ENCODE data around the gene ZNF333. TPM values are rescaled to one million over a fixed set of nuclear protein-coding genes. Genes with fewer than 3 reads are reported as not detected.

The ZNF333 gene
- total RNA-seq, 3 donors from 2014 or later: 8.7 to 25.9 (median 10.7) TPM

DNA sequence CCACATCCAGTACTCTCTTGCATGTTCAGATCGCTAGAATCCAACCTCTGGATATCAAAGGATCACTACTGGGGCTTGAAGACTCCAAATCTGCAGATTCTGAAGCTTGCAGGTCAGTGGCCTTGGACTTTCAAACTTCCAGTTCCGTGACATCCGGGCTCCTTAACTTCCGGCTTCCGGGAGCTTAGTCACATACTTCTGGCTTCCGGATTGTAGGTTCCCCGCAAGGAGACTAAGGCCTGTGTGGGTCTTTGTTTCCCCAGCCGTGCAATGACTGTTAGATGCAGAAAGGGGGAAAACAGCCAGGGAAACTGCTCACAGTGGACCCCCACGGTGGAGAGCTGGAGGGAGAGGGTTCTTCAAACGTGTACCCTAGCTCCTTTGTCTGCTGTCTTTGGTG lies 41.4 kb downstream of the ZNF333 start:
- Histone ChIP-seq H3K4me3 (no peak overlapping the region), H3K36me3 (ENCODE audit: low read depth) (no peaks in the 10 kb centered on the region), H3K9me3 (peaks cover 31% of the 10 kb centered on the region), H3K4me1 (ENCODE audit: low read depth) (no peaks in the 10 kb centered on the region)
- intact Hi-C loops (cut with DNase I, micrococcal nuclease): no loop called here
- DNase-seq (no peak), ATAC-seq (no peak)
- TF ChIP-seq, protein P1, sequence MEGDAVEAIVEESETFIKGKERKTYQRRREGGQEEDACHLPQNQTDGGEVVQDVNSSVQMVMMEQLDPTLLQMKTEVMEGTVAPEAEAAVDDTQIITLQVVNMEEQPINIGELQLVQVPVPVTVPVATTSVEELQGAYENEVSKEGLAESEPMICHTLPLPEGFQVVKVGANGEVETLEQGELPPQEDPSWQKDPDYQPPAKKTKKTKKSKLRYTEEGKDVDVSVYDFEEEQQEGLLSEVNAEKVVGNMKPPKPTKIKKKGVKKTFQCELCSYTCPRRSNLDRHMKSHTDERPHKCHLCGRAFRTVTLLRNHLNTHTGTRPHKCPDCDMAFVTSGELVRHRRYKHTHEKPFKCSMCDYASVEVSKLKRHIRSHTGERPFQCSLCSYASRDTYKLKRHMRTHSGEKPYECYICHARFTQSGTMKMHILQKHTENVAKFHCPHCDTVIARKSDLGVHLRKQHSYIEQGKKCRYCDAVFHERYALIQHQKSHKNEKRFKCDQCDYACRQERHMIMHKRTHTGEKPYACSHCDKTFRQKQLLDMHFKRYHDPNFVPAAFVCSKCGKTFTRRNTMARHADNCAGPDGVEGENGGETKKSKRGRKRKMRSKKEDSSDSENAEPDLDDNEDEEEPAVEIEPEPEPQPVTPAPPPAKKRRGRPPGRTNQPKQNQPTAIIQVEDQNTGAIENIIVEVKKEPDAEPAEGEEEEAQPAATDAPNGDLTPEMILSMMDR (IDR thresholded peaks at IDR 0.05): no peak

DNA sequence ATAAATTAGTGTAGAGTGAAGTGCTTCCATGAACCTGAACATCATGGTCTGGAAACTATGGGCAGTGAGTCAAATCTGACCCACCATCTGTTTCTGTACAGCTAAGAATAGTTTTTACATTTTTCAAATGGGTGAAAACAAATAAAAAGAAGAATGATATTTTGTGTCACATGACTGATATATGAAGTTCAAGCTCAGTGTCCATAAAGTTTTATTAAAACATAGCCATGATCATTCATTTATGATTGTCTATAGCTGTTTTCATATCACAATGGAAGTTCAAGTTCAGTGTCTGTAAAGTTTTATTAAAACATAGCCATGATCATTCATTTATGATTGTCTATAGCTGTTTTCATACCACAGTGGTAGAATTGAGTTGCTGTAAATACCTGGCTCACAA lies 42.7 kb downstream of the ZNF333 start:
- DNase-seq (no peak), ATAC-seq (no peak)
- no peak overlapping the region for H3K4me3 ChIP-seq
- H3K9me3 ChIP-seq: peaks cover 19% of the 10 kb centered on the region
- intact Hi-C loops (cut with DNase I, micrococcal nuclease): no loop called here
- TF ChIP-seq, protein P1 (IDR thresholded peaks at IDR 0.05): no peak
- H3K4me1 ChIP-seq (ENCODE audit: low read depth): no peaks in the 10 kb centered on the region
- H3K36me3 ChIP-seq (ENCODE audit: low read depth): no peaks in the 10 kb centered on the region

DNA sequence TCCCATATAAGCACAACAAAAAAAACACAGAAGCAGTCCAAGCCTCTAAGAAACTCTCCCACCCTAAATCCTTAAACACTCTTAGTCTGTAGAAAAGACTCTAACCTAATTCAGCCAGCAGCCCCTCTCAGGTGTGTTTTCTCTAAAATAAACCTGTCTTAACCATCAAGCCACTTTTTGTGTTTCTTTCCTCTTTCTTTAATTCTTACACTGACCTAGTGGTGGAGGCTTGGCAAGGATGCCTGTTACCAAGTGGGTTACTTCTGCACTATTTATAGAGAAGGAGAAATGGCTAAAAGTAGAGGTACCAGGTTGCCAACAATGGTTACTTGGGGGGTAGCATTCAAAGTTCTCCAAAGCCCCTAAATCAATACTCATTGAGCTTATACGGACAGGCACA lies 43.7 kb downstream of the ZNF333 start:
- H3K36me3 ChIP-seq (ENCODE audit: low read depth): no peaks in the 10 kb centered on the region
- intact Hi-C loops (cut with DNase I, micrococcal nuclease): no loop called here
- peaks cover 8% of the 10 kb centered on the region for H3K9me3 ChIP-seq
- no peak for DNase-seq
- no peak overlapping the region for H3K4me3 ChIP-seq
- no peaks in the 10 kb centered on the region for H3K4me1 ChIP-seq (ENCODE audit: low read depth)
- no peak for ATAC-seq
- TF ChIP-seq, protein P1 (IDR thresholded peaks at IDR 0.05): no peak

DNA sequence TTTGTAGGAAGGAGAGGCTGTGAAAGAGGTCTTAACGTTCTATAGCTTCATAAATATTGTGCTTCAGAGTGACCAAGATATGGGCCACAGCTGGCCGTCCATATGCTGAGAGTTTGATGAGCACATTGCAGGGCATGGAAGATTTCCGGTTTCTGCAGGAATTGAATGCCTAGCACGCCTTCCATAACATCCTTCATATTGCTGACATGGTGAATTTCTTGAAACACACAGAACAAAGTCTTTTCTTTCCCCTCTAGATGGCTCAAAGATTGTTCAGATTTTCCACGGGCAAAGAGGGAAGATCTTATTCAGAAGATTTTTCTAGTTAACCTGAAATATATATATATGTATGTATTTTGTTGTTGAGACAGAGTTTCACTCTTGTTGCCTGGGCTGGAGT lies 46.1 kb downstream of the ZNF333 start:
- TF ChIP-seq, protein P1 (IDR thresholded peaks at IDR 0.05): no peak
- H3K4me3 ChIP-seq: no peak overlapping the region
- DNase-seq: no peak
- no peak for ATAC-seq
- no peaks in the 10 kb centered on the region for H3K36me3 ChIP-seq (ENCODE audit: low read depth)
- intact Hi-C loops (cut with DNase I, micrococcal nuclease): no loop called here
- H3K9me3 ChIP-seq: no peaks in the 10 kb centered on the region
- no peaks in the 10 kb centered on the region for H3K4me1 ChIP-seq (ENCODE audit: low read depth)

DNA sequence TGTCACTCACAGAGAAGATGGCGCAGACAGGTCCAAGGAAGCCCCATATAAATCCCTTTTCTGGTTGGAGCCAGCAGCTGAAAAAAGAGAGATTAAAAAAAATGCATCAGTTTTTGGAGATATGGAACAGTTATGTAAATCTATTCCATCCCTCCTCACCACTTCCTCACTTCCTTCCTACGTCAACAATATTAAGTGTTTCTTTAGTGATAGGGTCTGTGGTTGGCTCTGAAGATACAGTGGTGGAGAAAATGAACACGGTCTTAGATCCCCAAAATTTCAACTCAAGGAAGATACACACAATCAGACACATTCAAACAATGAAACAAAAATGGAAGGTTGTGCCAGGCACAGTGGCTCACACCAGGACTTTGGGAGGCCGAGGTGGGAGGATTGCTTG lies 57.0 kb downstream of the ZNF333 start:
- Histone ChIP-seq H3K4me1 (ENCODE audit: low read depth) (no peaks in the 10 kb centered on the region), H3K4me3 (no peak overlapping the region), H3K9me3 (no peaks in the 10 kb centered on the region), H3K36me3 (ENCODE audit: low read depth) (no peaks in the 10 kb centered on the region)
- no peak for ATAC-seq
- TF ChIP-seq, protein P1 (IDR thresholded peaks at IDR 0.05): no peak
- intact Hi-C loops (cut with DNase I, micrococcal nuclease): no loop called here
- no peak for DNase-seq

DNA sequence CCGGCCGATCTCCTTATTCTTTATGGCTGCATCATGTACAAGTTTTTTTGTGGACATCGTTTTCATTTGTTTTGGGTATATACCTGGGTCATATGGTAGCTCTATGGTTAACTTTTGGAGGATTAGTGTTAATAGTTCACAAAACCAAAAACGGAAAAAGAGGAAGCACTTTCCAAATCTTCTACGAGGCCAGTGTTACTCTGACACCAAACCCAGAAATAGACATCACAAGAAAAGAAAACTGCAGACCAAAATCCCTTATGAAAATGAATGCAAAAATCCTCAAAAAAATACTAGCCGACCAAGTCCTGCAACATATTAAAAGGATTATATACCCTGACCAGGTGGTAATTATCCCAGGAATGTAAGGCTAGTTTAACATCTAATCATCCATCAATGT lies 58.8 kb downstream of the ZNF333 start:
- ATAC-seq (no peak), DNase-seq (no peak)
- Histone ChIP-seq H3K36me3 (ENCODE audit: low read depth) (no peaks in the 10 kb centered on the region), H3K4me1 (ENCODE audit: low read depth) (no peaks in the 10 kb centered on the region), H3K9me3 (no peaks in the 10 kb centered on the region), H3K4me3 (no peak overlapping the region)
- TF ChIP-seq, protein P1 (IDR thresholded peaks at IDR 0.05): no peak
- intact Hi-C loops (cut with DNase I, micrococcal nuclease): no loop called here

Data from mucosa of descending colon (tissue), 3 donors.